Islet precursor cell (in vitro differentiated cells): ENCODE data around the gene ADAM11.

Experiments
- DNase-seq: peaks from one replicate; pipeline ENCODE4 v3.0.0-alpha.2; 2018

Gene ADAM11

GRCh38 chr17:44775838-44776621, 17.2 kb downstream of the ADAM11 start:
- peak; percentile 100 for DNase-seq

- DNase-seq, result peak; percentile 56
These were observed 18.0 kb downstream of the ADAM11 start for GRCh38 chr17:44776628-44777393.

GRCh38 chr17:44777394-44778348, 18.9 kb downstream of the ADAM11 start:
- DNase-seq, result peak; percentile 60

- no peak for DNase-seq
These were observed 19.9 kb downstream of the ADAM11 start for GRCh38 chr17:44778656-44779210.

- peak; percentile 93 for DNase-seq
These were observed 20.6 kb downstream of the ADAM11 start for GRCh38 chr17:44779211-44780025.

GRCh38 chr17:44780161-44780560, 21.4 kb downstream of the ADAM11 start:
- DNase-seq, result peak; percentile 47

- peak; percentile 56 for DNase-seq
These were observed 22.2 kb downstream of the ADAM11 start for GRCh38 chr17:44780845-44781480.

GRCh38 chr17:44781551-44782325, 22.9 kb downstream of the ADAM11 start:
- peak; percentile 77 for DNase-seq

- DNase-seq, result peak; percentile 45
These were observed 23.6 kb downstream of the ADAM11 start for GRCh38 chr17:44782326-44782850.

GRCh38 chr17:44785921-44786320, 27.1 kb downstream of the ADAM11 start:
- peak; percentile 52 for DNase-seq

- peak; percentile 51 for DNase-seq
These were observed 27.8 kb downstream of the ADAM11 start for GRCh38 chr17:44786551-44787081.

- no peak for DNase-seq
These were observed 28.6 kb downstream of the ADAM11 start for GRCh38 chr17:44787271-44787940.

- DNase-seq, result no peak
These were observed 29.4 kb downstream of the ADAM11 start for GRCh38 chr17:44788139-44788538.

GRCh38 chr17:44792276-44792675, 33.5 kb downstream of the ADAM11 start:
- no peak for DNase-seq

- no peak for DNase-seq
These were observed 35.4 kb downstream of the ADAM11 start for GRCh38 chr17:44793885-44794842.

- peak; percentile 84 for DNase-seq
These were observed 36.1 kb downstream of the ADAM11 start for GRCh38 chr17:44794851-44795413.

- DNase-seq, result no peak
These were observed 36.6 kb downstream of the ADAM11 start for GRCh38 chr17:44795421-44795820.

- no peak for DNase-seq
These were observed 37.1 kb downstream of the ADAM11 start for GRCh38 chr17:44795928-44796327.
